ENCODE results near the gene SI. TPM values are rescaled to one million over a fixed set of nuclear protein-coding genes. Genes with fewer than 3 reads are reported as not detected.

SI gene
- total and polyA plus RNA-seq, 9 of the 15 experiments (the other 6 are each of a cell fraction or from before 2014, with no cell fraction given), result not detected

DNA sequence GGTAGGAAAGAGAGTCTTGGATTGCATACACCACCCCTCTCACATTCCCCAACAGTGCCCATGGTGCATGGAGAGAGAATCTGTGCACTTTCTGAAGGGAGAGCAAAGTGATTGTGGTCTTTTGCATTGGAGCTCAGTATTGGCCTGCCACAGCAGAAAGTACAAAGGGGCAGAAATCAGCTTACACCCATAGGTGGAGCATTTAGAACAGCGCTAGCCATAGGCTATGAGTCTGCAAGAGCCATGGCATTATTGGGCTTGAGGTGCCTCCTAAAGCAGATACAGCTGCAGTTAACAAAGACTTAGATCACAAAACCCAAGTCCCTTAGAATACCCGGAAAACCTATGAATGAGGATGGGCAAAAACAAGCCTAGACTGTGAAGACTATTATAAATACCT, 21.8 kb downstream of the SI start:
- intact Hi-C loops (cut with micrococcal nuclease), result no loop called here
- TF ChIP-seq ATF4 (CRISPR knock-in tag; IDR thresholded peaks at IDR 0.05), result no peak
- TF ChIP-seq XRCC5 (IDR thresholded peaks at IDR 0.05; ENCODE audit: low read depth, low read length), result no peak
- TF ChIP-seq FOXO4 (CRISPR knock-in tag; IDR thresholded peaks at IDR 0.05), result no peak
- no peak for TF ChIP-seq CAMTA2 (CRISPR knock-in tag; conservative IDR thresholded peaks at IDR 0.05)
- TF ChIP-seq TCF3 (CRISPR knock-in tag; IDR thresholded peaks at IDR 0.05), result no peak
- TF ChIP-seq JUND (IDR thresholded peaks at IDR 0.05; ENCODE audit: borderline replicate concordance, low read depth, low read length), result no peak
- TF ChIP-seq JUND (tag; IDR thresholded peaks at IDR 0.05; ENCODE audit: borderline replicate concordance, low read depth, low read length), result no peak
- TF ChIP-seq NCOA1 (IDR thresholded peaks at IDR 0.05; ENCODE audit: low read depth), result no peak
- TF ChIP-seq NBN (IDR thresholded peaks at IDR 0.05; ENCODE audit: low read depth), result no peak
- no peak for TF ChIP-seq ILK (tag; IDR thresholded peaks at IDR 0.05; ENCODE audit: borderline replicate concordance, low read depth)
- TF ChIP-seq HBP1 (CRISPR knock-in tag; IDR thresholded peaks at IDR 0.05), result no peak
- TF ChIP-seq CHD2 (IDR thresholded peaks at IDR 0.05; ENCODE audit: low read depth, low read length), result no peak
- TF ChIP-seq FOS (IDR thresholded peaks at IDR 0.05; ENCODE audit: extremely low read depth, insufficient read length), result no peak
- TF ChIP-seq, protein P1, sequence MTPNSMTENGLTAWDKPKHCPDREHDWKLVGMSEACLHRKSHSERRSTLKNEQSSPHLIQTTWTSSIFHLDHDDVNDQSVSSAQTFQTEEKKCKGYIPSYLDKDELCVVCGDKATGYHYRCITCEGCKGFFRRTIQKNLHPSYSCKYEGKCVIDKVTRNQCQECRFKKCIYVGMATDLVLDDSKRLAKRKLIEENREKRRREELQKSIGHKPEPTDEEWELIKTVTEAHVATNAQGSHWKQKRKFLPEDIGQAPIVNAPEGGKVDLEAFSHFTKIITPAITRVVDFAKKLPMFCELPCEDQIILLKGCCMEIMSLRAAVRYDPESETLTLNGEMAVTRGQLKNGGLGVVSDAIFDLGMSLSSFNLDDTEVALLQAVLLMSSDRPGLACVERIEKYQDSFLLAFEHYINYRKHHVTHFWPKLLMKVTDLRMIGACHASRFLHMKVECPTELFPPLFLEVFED (CRISPR knock-in tag; conservative IDR thresholded peaks at IDR 0.05), result no peak
- no peak for TF ChIP-seq POLR2AphosphoS2 (IDR thresholded peaks at IDR 0.05; ENCODE audit: low read length)
- no peak for TF ChIP-seq SAFB2 (IDR thresholded peaks at IDR 0.05; ENCODE audit: borderline replicate concordance, low read depth, low read length, severe bottlenecking)
- no peak for TF ChIP-seq RBM15 (IDR thresholded peaks at IDR 0.05; ENCODE audit: insufficient read depth, low read length)
- no peak for TF ChIP-seq ZNF449 (CRISPR knock-in tag; IDR thresholded peaks at IDR 0.05)

More for the DNA sequence above, 21.8 kb downstream of the SI start:
- ATAC-seq (no peak), FAIRE-seq (no peak), DNase-seq (ENCODE audit: extremely low read depth in 1 of 4, low spot score in 3 of 4) (no peak)
- BruUV-seq (replicated peaks), result no TSS peak
- H2AFZ ChIP-seq (ENCODE audit: low read depth, low read length), result no peak overlapping the region
- POLR2A ChIA-PET, result no interaction called here
- no peak overlapping the region for H3K4me2 ChIP-seq (ENCODE audit: insufficient read depth, low read length)
- no peaks in the 10 kb centered on the region for H4K20me1 ChIP-seq (replicated peaks; ENCODE audit: control insufficient read depth, insufficient read depth, low read length)
- no peaks in the 10 kb centered on the region for H3K9me1 ChIP-seq (ENCODE audit: control insufficient read depth, insufficient read depth, low read length)
- peaks cover 2% of the 10 kb centered on the region; the same call in 1 of the 2 replicates for H3K9me3 ChIP-seq (replicated peaks; ENCODE audit: control insufficient read depth, insufficient read depth, low read depth, low read length)
- CTCF ChIA-PET (ENCODE audit: low intra/inter-chr PET ratio), result no interaction called here
- in situ Hi-C loops (cut with MboI), result no loop called here
- H3K4me1 ChIP-seq (replicated peaks in 1 of 2; ENCODE audit: control insufficient read depth in 2 of 2, insufficient read depth in 2 of 2, low read length in 2 of 2), result no peaks in the 10 kb centered on the region
- no peak overlapping the region for H3K9ac ChIP-seq (ENCODE audit: insufficient read depth in 1 of 2, low read depth in 2 of 2, low read length in 2 of 2)
- 0% methylated on average over 2 of the region's 2 CpGs for WGBS (ENCODE audit: insufficient coverage, low coverage, missing lambda C conversion rate)
- no peaks in the 10 kb centered on the region for H3K27me3 ChIP-seq (ENCODE audit: control insufficient read depth in 2 of 2, insufficient read depth in 2 of 2, low read length in 2 of 2)
- no peak overlapping the region for H3K4me3 ChIP-seq
- H3K79me2 ChIP-seq (ENCODE audit: control insufficient read depth, insufficient read depth, low read length), result no peaks in the 10 kb centered on the region
- no peaks in the 10 kb centered on the region for H3K36me3 ChIP-seq (ENCODE audit: control insufficient read depth, insufficient read depth, low read length)
- no peak overlapping the region for H3K27ac ChIP-seq (ENCODE audit: extremely low read depth, low read depth, low read length)
